Endodermal cell (in vitro differentiated cells): ENCODE data around the gene MGAT5. TPM values are rescaled to one million over a fixed set of nuclear protein-coding genes. Genes with fewer than 3 reads are reported as not detected.

Experiments
- DNase-seq: peaks from one replicate; pipeline ENCODE4 v3.0.0-alpha.2; 2017
- H3K27ac ChIP-seq: 2 replicates; pipeline ENCODE4 v1.5.1; 2013; ENCODE audit warnings: mild to moderate bottlenecking, low read depth, low read length, moderate library complexity
- H3K27me3 ChIP-seq: 2 replicates; pipeline ENCODE4 v1.6.1; 2013; ENCODE audit warnings: mild to moderate bottlenecking, low read length, moderate library complexity; ENCODE audit not compliant: insufficient read depth, control insufficient read depth, poor library complexity, severe bottlenecking
- H3K36me3 ChIP-seq: 2 replicates; pipeline ENCODE4 v1.7.0; 2013; ENCODE audit warnings: mild to moderate bottlenecking, low read length, moderate library complexity; ENCODE audit not compliant: control insufficient read depth, insufficient read depth
- H3K4me1 ChIP-seq: one replicate; pipeline ENCODE4 v1.7.0; 2013; ENCODE audit warnings: low read length; ENCODE audit not compliant: control insufficient read depth, insufficient read depth
- H3K4me3 ChIP-seq: 2 replicates; pipeline ENCODE4 v1.5.1; 2013; ENCODE audit warnings: mild to moderate bottlenecking, low read length, moderate library complexity
- H3K9ac ChIP-seq: 2 replicates; pipeline ENCODE4 v1.6.1; 2013; ENCODE audit warnings: mild to moderate bottlenecking, low read length, moderate library complexity; ENCODE audit not compliant: poor library complexity, severe bottlenecking; ENCODE audit errors: extremely low read depth
- H3K9me3 ChIP-seq: 2 replicates; pipeline ENCODE4 v1.6.1; 2013; ENCODE audit warnings: mild to moderate bottlenecking, low read length, moderate library complexity; ENCODE audit not compliant: control insufficient read depth
- H3K27ac Mint-ChIP-seq: 2 replicates; pipeline ENCODE4 v1.8.0; 2020; ENCODE audit warnings: mixed read lengths
- H3K27me3 Mint-ChIP-seq: 2 replicates; pipeline ENCODE4 v1.8.0; 2021; ENCODE audit warnings: mild to moderate bottlenecking, mixed read lengths; ENCODE audit not compliant: insufficient read depth
- H3K36me3 Mint-ChIP-seq: 2 replicates; pipeline ENCODE4 v1.8.0; 2020; ENCODE audit warnings: low read depth, mixed read lengths
- H3K4me1 Mint-ChIP-seq: 2 replicates; pipeline ENCODE4 v1.8.0; 2020; ENCODE audit warnings: mixed read lengths
- H3K4me3 Mint-ChIP-seq: 2 replicates; pipeline ENCODE4 v1.8.0; 2020; ENCODE audit warnings: mild to moderate bottlenecking, moderate library complexity, mixed read lengths
- H3K9me3 Mint-ChIP-seq: 2 replicates; pipeline ENCODE4 v1.8.0; 2020; ENCODE audit warnings: mild to moderate bottlenecking, mixed read lengths
- CTCF ChIP-seq: fragments of 200-600 bp; sonication (generic); conservative IDR thresholded peaks from 2 replicates; pipeline ENCODE4 v1.5.0; 2021; ENCODE audit warnings: antibody characterized with exemption, mild to moderate bottlenecking
- WGBS, 2 experiments: methylation state at CpG; one replicate each; pipeline versions ENCODE4 v1.1.5 to v1.1.7; 2013; ENCODE audit warnings: missing lambda C conversion rate in 2 of 2, mixed read lengths in 1 of 2; ENCODE audit not compliant: insufficient coverage in 1 of 2, insufficient read length in 1 of 2; 5-methylcytosine and 5-hydroxymethylcytosine counted together
- total RNA-seq, 2 donors: library from RNA; stranded (reverse); fragmentation: NEBNext Ultra II Directional in 1 of 2; extraction: Animal tissue kit (Norgen Biotek cat#: 25700) in 1 of 2; gene quantifications; 2 replicates in 1 of 2; 3 replicates in 1 of 2; pipeline ENCODE4 v1.2.1, GENCODE V29; 2021

Gene MGAT5
- total RNA-seq, 2 donors from 2014 or later: 57.2 to 78.4 TPM

- Histone ChIP-seq H3K9ac (no peak overlapping the region), H3K27ac (no peak overlapping the region), H3K27me3 (no peaks in the 10 kb centered on the region), H3K9me3 (no peaks in the 10 kb centered on the region), H3K36me3 (peaks cover 4% of the 10 kb centered on the region), H3K4me3 (no peak overlapping the region), H3K4me1 (no peaks in the 10 kb centered on the region)
- DNase-seq: no peak
- H3K4me3 Mint-ChIP-seq: no peak overlapping the region
- no peaks in the 10 kb centered on the region for H3K9me3 Mint-ChIP-seq
- peaks cover 2% of the 10 kb centered on the region for H3K36me3 Mint-ChIP-seq
- H3K27me3 Mint-ChIP-seq: no peaks in the 10 kb centered on the region
- no peak for TF ChIP-seq CTCF
- peaks cover 12% of the 10 kb centered on the region for H3K4me1 Mint-ChIP-seq
- no peak overlapping the region for H3K27ac Mint-ChIP-seq
- 95 to 97% methylated on average over 3 to 6 of the region's 6 CpGs for WGBS, 2 experiments
Observed at GRCh38 chr2:134398300-134398699, 144.4 kb downstream of the MGAT5 start.

GRCh38 chr2:134399096-134399495 lies 145.2 kb downstream of the MGAT5 start:
- Mint-ChIP-seq H3K4me1 (peaks cover 12% of the 10 kb centered on the region), H3K4me3 (no peak overlapping the region), H3K9me3 (no peaks in the 10 kb centered on the region), H3K27ac (no peak overlapping the region), H3K27me3 (no peaks in the 10 kb centered on the region), H3K36me3 (peaks cover 7% of the 10 kb centered on the region)
- Histone ChIP-seq H3K9me3 (no peaks in the 10 kb centered on the region), H3K4me3 (no peak overlapping the region), H3K4me1 (no peaks in the 10 kb centered on the region), H3K36me3 (peaks cover 4% of the 10 kb centered on the region), H3K27ac (no peak overlapping the region), H3K9ac (no peak overlapping the region), H3K27me3 (no peaks in the 10 kb centered on the region)
- no peak for TF ChIP-seq CTCF
- WGBS, 2 experiments: 100% methylated on average over 2 of the region's 2 CpGs
- no peak for DNase-seq

- Mint-ChIP-seq H3K9me3 (no peaks in the 10 kb centered on the region), H3K27ac (no peak overlapping the region), H3K36me3 (peaks cover 9% of the 10 kb centered on the region), H3K4me3 (no peak overlapping the region), H3K4me1 (peaks cover 12% of the 10 kb centered on the region), H3K27me3 (no peaks in the 10 kb centered on the region)
- TF ChIP-seq CTCF: no peak
- Histone ChIP-seq H3K9me3 (no peaks in the 10 kb centered on the region), H3K27me3 (no peaks in the 10 kb centered on the region), H3K4me1 (no peaks in the 10 kb centered on the region), H3K4me3 (no peak overlapping the region), H3K9ac (no peak overlapping the region), H3K36me3 (peaks cover 4% of the 10 kb centered on the region), H3K27ac (no peak overlapping the region)
- no peak for DNase-seq
- 88 to 95% methylated on average over 2 to 5 of the region's 5 CpGs for whole genome bisulfite sequencing, 2 experiments
Observed at GRCh38 chr2:134401081-134401497, 147.2 kb downstream of the MGAT5 start.
